IPS-18a (cell line): ENCODE data around the gene DENND11.

Experiments used
- H3K27ac ChIP-seq: one replicate; pipeline ENCODE4 v1.5.1; 2013; ENCODE audit warnings: low read length
- H3K27me3 ChIP-seq: one replicate; pipeline ENCODE4 v1.6.1; 2013; ENCODE audit warnings: mild to moderate bottlenecking, low read length; ENCODE audit not compliant: control insufficient read depth, insufficient read depth
- H3K36me3 ChIP-seq: one replicate; pipeline ENCODE4 v1.6.1; 2013; ENCODE audit warnings: low read depth, low read length; ENCODE audit not compliant: control insufficient read depth
- H3K4me1 ChIP-seq: one replicate; pipeline ENCODE4 v1.6.1; 2013; ENCODE audit warnings: low read depth, low read length; ENCODE audit not compliant: control insufficient read depth
- H3K4me3 ChIP-seq: one replicate; pipeline ENCODE4 v1.5.1; 2013; ENCODE audit warnings: low read length
- H3K9ac ChIP-seq: one replicate; pipeline ENCODE4 v1.6.1; 2013; ENCODE audit warnings: mild to moderate bottlenecking, low read length, moderate library complexity
- H3K9me3 ChIP-seq: one replicate; pipeline ENCODE4 v1.6.1; 2013; ENCODE audit warnings: low read depth, low read length; ENCODE audit not compliant: control insufficient read depth

The DENND11 gene

GRCh38 chr7:141702047-141702567 lies at the start of gene DENND11:
TSS of gene DENND11 (minus strand) at chr7:141702166. CDS start at chr7:141702153, 13 bp downstream.
- Histone ChIP-seq H3K4me3 (peak within 1 kb of the TSS; percentile 87), H3K36me3 (no peaks in the 10 kb centered on the region), H3K9me3 (no peaks in the 10 kb centered on the region), H3K27ac (no peak within 1 kb of the TSS), H3K4me1 (peaks cover 27% of the 10 kb centered on the region), H3K9ac (peak within 1 kb of the TSS; percentile 45), H3K27me3 (peaks cover 28% of the 10 kb centered on the region)

DNA sequence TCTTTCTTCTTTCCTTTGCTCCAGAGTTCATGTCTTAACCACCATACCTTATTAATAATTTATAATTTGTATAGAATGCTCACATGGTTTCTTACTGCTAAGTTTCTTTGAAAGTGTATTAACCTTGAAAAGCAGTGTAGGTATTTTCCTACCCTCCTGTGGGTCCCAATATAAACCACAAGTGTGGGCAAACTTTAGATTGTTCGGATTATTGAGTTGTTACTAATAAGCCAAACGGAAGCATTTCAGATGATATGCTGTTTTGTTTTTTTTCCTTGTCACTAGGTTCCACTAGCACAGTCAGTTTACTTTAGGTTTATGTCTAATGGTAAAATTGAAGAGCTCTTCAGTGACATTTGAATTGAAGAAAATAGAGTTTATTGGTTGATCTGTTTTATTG lies 46.4 kb upstream of the DENND11 start:
- no peak overlapping the region for H3K4me3 ChIP-seq
- H3K36me3 ChIP-seq, result peaks cover 88% of the 10 kb centered on the region
- no peaks in the 10 kb centered on the region for H3K27me3 ChIP-seq
- H3K27ac ChIP-seq, result no peak overlapping the region
- H3K4me1 ChIP-seq, result no peaks in the 10 kb centered on the region
- H3K9me3 ChIP-seq, result peaks cover 16% of the 10 kb centered on the region
- no peak overlapping the region for H3K9ac ChIP-seq

GRCh38 chr7:141744131-141744530 lies 42.2 kb upstream of the DENND11 start:
- peaks cover 5% of the 10 kb centered on the region for H3K4me1 ChIP-seq
- no peaks in the 10 kb centered on the region for H3K9me3 ChIP-seq
- H3K27me3 ChIP-seq, result no peaks in the 10 kb centered on the region
- H3K36me3 ChIP-seq, result peaks cover 86% of the 10 kb centered on the region
- no peak overlapping the region for H3K4me3 ChIP-seq
- no peak overlapping the region for H3K27ac ChIP-seq
- H3K9ac ChIP-seq, result no peak overlapping the region

GRCh38 chr7:141742229-141742628 lies 40.3 kb upstream of the DENND11 start:
- Histone ChIP-seq H3K9ac (no peak overlapping the region), H3K4me1 (peaks cover 6% of the 10 kb centered on the region), H3K27me3 (no peaks in the 10 kb centered on the region), H3K9me3 (no peaks in the 10 kb centered on the region), H3K27ac (no peak overlapping the region), H3K4me3 (no peak overlapping the region), H3K36me3 (peaks cover 72% of the 10 kb centered on the region)

GRCh38 chr7:141739250-141739649 lies 37.3 kb upstream of the DENND11 start:
- Histone ChIP-seq H3K4me3 (peak overlapping the region; percentile 96), H3K36me3 (peaks cover 44% of the 10 kb centered on the region), H3K27me3 (no peaks in the 10 kb centered on the region), H3K4me1 (peaks cover 6% of the 10 kb centered on the region), H3K9me3 (no peaks in the 10 kb centered on the region), H3K9ac (peak overlapping the region; percentile 97), H3K27ac (peak overlapping the region; percentile 90)

DNA sequence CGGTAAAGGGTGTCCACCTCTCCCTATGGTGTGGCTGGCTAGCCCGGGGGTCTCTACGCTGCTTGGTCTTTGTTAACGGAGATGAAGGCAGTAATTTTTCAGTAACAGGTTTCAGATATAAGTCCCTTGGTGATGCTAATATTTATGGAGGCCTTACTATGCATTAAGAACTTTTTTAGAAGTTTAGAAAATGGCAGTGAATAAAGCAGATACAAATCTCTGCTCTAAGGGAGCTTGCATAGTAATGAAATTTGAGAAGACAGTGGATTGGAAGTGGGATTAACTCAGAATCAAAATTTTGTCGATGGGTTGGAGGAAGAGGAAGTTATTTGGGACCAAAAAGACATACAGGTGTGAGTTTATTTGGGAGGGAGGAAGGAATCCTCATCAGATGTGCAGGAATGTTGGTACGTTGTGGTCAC lies 36.6 kb upstream of the DENND11 start:
- Histone ChIP-seq H3K36me3 (peaks cover 37% of the 10 kb centered on the region), H3K4me3 (peak overlapping the region; percentile 96), H3K27me3 (no peaks in the 10 kb centered on the region), H3K9ac (peak overlapping the region; percentile 97), H3K27ac (peak overlapping the region; percentile 90), H3K4me1 (peaks cover 6% of the 10 kb centered on the region), H3K9me3 (no peaks in the 10 kb centered on the region)

DNA sequence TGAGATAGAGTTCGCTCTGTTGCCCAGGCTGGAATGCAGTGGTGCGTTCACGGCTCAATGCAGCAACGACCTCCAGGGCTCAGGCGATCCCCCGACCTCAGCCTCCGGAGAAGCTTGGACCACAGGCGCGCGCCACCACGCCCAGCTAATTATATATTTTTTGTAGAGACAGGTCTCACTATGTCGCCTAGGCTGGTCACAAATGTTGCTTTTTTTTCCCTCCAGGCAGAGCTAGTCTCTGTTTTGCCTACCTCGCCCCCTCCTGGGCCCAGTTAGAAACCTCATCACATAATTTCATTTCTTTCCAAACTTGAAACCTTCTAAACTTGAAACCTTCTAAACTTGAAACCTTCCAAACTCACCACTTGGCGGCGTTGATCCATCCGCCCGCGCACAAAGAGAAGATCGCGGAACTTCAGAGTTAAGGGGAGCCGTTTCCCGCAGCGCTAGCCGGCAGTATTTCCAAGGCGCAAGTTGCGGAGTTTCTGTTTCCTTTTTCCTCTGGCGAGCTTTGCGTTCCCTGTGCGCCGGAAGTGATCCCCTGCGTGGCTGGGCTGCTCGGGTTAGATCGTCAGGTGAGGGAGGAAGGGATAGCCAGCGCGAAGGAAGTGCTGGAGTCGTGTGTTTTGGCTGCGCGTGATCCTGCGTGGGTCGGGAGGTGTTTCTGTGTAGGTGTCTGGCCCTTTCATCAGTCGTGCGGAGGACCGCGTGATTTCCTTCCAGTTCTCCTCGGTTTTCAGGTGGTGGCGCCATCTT lies 36.0 kb upstream of the DENND11 start, which contains the start of gene SSBP1:
TSS of gene SSBP1 (plus strand) at position 523 of the 756 bp plus-strand sequence. CDS start 809 bp downstream, outside the sequence.
- H3K4me1 ChIP-seq, result peaks cover 6% of the 10 kb centered on the region
- H3K27me3 ChIP-seq, result no peaks in the 10 kb centered on the region
- H3K9ac ChIP-seq, result peak within 1 kb of the TSS; percentile 97
- peak within 1 kb of the TSS; percentile 96 for H3K4me3 ChIP-seq
- H3K9me3 ChIP-seq, result no peaks in the 10 kb centered on the region
- H3K27ac ChIP-seq, result peak within 1 kb of the TSS; percentile 90
- H3K36me3 ChIP-seq, result peaks cover 31% of the 10 kb centered on the region

DNA sequence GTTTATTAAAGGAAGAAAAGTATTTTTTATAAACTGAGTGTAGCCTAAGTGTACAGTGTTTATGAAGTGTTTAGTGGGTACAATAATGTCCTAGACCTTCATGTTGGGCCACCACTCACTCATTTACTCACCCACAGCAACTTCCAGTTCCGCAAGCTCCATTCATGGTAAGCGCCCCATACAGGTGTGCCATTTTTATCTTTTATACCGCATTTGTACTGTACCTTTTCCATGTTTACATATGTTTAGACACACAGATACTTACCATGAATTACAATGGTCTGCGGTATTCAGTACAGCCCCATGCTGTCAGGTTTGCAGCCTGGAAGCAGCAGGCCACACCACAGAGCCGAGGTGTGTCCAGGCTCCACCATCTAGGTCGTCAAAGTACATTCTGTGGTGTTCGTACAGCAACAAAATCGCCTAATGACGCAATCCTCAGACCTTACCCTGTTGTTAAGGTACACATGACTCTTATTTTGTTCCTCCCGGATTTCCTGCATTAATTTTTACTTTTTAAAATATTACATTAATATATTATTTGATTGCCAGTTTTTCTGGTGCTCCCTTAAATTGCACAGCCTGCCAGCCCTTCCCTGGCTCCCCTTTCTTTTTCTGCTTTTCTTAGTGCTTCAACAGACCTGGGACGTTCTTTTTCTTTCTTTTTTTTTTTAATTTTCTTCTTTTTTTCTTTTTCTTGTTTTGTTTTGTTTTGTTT lies 35.3 kb upstream of the DENND11 start:
- H3K36me3 ChIP-seq, result peaks cover 25% of the 10 kb centered on the region
- H3K4me3 ChIP-seq, result peak overlapping the region; percentile 96
- no peak overlapping the region for H3K27ac ChIP-seq
- peak overlapping the region; percentile 97 for H3K9ac ChIP-seq
- H3K9me3 ChIP-seq, result no peaks in the 10 kb centered on the region
- H3K4me1 ChIP-seq, result peaks cover 6% of the 10 kb centered on the region
- H3K27me3 ChIP-seq, result no peaks in the 10 kb centered on the region

DNA sequence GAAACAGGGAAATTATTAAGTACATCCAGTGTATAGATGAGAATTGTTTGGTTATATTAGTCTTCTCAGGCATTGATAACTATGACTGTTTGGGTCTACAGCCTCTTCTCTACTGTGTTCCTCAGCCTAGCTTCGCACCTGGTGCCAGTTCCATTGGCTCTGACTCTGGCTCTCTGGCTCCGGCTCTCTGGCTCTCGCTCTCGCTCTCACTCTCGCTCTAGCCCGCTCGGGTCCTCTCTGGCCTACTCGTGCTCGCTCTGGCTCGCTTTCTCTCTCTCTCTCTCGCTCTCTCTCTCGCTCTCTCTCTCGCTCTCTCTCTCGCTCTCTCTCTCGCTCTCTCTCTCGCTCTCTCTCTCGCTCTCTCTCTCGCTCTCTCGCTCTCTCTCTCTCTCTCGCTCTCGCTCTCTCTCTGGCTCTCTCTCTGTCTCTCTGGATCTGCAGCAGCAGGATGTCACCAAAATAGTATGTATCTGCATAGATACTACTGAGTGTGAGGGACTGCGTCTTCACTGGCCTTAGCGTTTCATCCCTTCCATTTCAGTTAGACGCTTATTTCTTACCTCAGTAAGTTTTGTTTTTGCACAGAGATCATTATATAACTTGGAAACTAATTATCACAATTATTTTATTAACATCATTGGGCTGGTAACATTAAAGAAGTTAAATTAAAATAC lies 29.6 kb upstream of the DENND11 start:
- Histone ChIP-seq H3K27me3 (no peaks in the 10 kb centered on the region), H3K4me3 (no peak overlapping the region), H3K9me3 (no peaks in the 10 kb centered on the region), H3K9ac (no peak overlapping the region), H3K36me3 (no peaks in the 10 kb centered on the region), H3K27ac (no peak overlapping the region), H3K4me1 (no peaks in the 10 kb centered on the region)

GRCh38 chr7:141729020-141729419 lies 27.1 kb upstream of the DENND11 start:
- no peaks in the 10 kb centered on the region for H3K9me3 ChIP-seq
- H3K4me3 ChIP-seq, result no peak overlapping the region
- no peaks in the 10 kb centered on the region for H3K27me3 ChIP-seq
- no peaks in the 10 kb centered on the region for H3K4me1 ChIP-seq
- no peak overlapping the region for H3K9ac ChIP-seq
- H3K27ac ChIP-seq, result no peak overlapping the region
- H3K36me3 ChIP-seq, result no peaks in the 10 kb centered on the region

GRCh38 chr7:141722529-141722928 lies 20.6 kb upstream of the DENND11 start:
- Histone ChIP-seq H3K9ac (no peak overlapping the region), H3K9me3 (no peaks in the 10 kb centered on the region), H3K36me3 (no peaks in the 10 kb centered on the region), H3K27ac (no peak overlapping the region), H3K27me3 (no peaks in the 10 kb centered on the region), H3K4me1 (no peaks in the 10 kb centered on the region), H3K4me3 (no peak overlapping the region)
